Activated CD4-positive, alpha-beta T cell treated with anti-CD3 and anti-CD28 coated beads, Interleukin-2, amount 50 U/mL, for 48 hours (primary cell): ENCODE data around the gene TGOLN2.
"Not testable (repeated sequence)": the region's sequence is repeated elsewhere in the genome, so short reads cannot be mapped to it uniquely, and the experiment has no call there.

ENCODE experiments used
- DNase-seq, 2 experiments: peaks; one replicate each; pipeline ENCODE4 v3.0.0-alpha.2; 2020

Gene TGOLN2

GRCh38 chr2:85327822-85328617 lies at the start of gene TGOLN2:
TSS of gene TGOLN2 (minus strand) at chr2:85327989. CDS start at chr2:85327962, 27 bp downstream.
- DNase-seq = peak; percentile 92 to 93

- no peak for DNase-seq
These were observed 49.3 kb upstream of the TGOLN2 start for GRCh38 chr2:85377083-85377482.

- DNase-seq = no peak
These were observed 48.7 kb upstream of the TGOLN2 start for GRCh38 chr2:85376291-85377065.

GRCh38 chr2:85371045-85371444 lies 43.3 kb upstream of the TGOLN2 start:
- no peak for DNase-seq

GRCh38 chr2:85369500-85369899 lies 41.7 kb upstream of the TGOLN2 start:
- DNase-seq = no peak

GRCh38 chr2:85368921-85369320 lies 41.1 kb upstream of the TGOLN2 start:
- DNase-seq = no peak

GRCh38 chr2:85367180-85367579 lies 39.4 kb upstream of the TGOLN2 start:
- DNase-seq = no peak

GRCh38 chr2:85362653-85363387 lies 35.0 kb upstream of the TGOLN2 start:
- DNase-seq = not testable (repeated sequence)

- DNase-seq = no peak
These were observed 29.9 kb upstream of the TGOLN2 start for GRCh38 chr2:85357736-85358135.

- no peak for DNase-seq
These were observed 28.4 kb upstream of the TGOLN2 start for GRCh38 chr2:85356186-85356585.

GRCh38 chr2:85355521-85355920 lies 27.7 kb upstream of the TGOLN2 start:
- DNase-seq = no peak

- no peak for DNase-seq
These were observed 27.3 kb upstream of the TGOLN2 start for GRCh38 chr2:85355073-85355410.

- peak; percentile 94 to 96 for DNase-seq
These were observed 26.7 kb upstream of the TGOLN2 start, which contains the start of the genes ELMOD3 and RETSAT for GRCh38 chr2:85354286-85355072. TSS of gene ELMOD3 (plus strand) at chr2:85354769. CDS start at chr2:85357199, 2,430 bp downstream. TSS of gene RETSAT (minus strand) at chr2:85354528. CDS start at chr2:85354507, 21 bp downstream.

- peak; percentile 11 to 32 for DNase-seq
These were observed 26.1 kb upstream of the TGOLN2 start for GRCh38 chr2:85353876-85354285.

GRCh38 chr2:85347599-85347998 lies 19.8 kb upstream of the TGOLN2 start:
- DNase-seq = no peak

GRCh38 chr2:85344356-85344954 lies 16.7 kb upstream of the TGOLN2 start:
- no peak for DNase-seq

GRCh38 chr2:85343207-85343895 lies 15.6 kb upstream of the TGOLN2 start:
- DNase-seq = not testable (repeated sequence)

- DNase-seq = no peak
These were observed 14.4 kb upstream of the TGOLN2 start for GRCh38 chr2:85342156-85342555.

- DNase-seq = no peak
These were observed 13.7 kb upstream of the TGOLN2 start for GRCh38 chr2:85341269-85342029.
